Measurements from ENCODE around the gene HERC2. TPM values are rescaled to one million over a fixed set of nuclear protein-coding genes. Genes with fewer than 3 reads are reported as not detected.

HERC2 gene
- total RNA-seq, 6 experiments from 2014 or later, result 33.6 to 47.3 (median 37.0) TPM

- Mint-ChIP-seq H3K9me3 (no peaks in the 10 kb centered on the region), H3K27me3 (ENCODE audit: insufficient read depth) (no peaks in the 10 kb centered on the region; the same call in 1 of the 2 replicates), H3K4me1 (ENCODE audit: low read depth) (no peaks in the 10 kb centered on the region), H3K4me3 (no peak overlapping the region), H3K27ac (no peak overlapping the region), H3K36me3 (ENCODE audit: low read depth) (peaks cover 4% of the 10 kb centered on the region)
- no peak for TF ChIP-seq CTCF (IDR thresholded peaks at IDR 0.05)
- DNase-seq, result no peak
Measured at GRCh38 chr15:28182216-28182615, 139.8 kb downstream of the HERC2 start.

GRCh38 chr15:28181366-28181765, 140.6 kb downstream of the HERC2 start:
- Mint-ChIP-seq H3K27ac (no peak overlapping the region), H3K4me1 (ENCODE audit: low read depth) (no peaks in the 10 kb centered on the region), H3K36me3 (ENCODE audit: low read depth) (peaks cover 11% of the 10 kb centered on the region), H3K9me3 (no peaks in the 10 kb centered on the region), H3K27me3 (ENCODE audit: insufficient read depth) (no peaks in the 10 kb centered on the region; the same call in 1 of the 2 replicates), H3K4me3 (no peak overlapping the region)
- no peak for TF ChIP-seq CTCF (IDR thresholded peaks at IDR 0.05)
- no peak for DNase-seq

GRCh38 chr15:28179270-28179669, 142.7 kb downstream of the HERC2 start:
- no peak for DNase-seq
- H3K27me3 Mint-ChIP-seq (ENCODE audit: insufficient read depth), result no peaks in the 10 kb centered on the region; the same call in 1 of the 2 replicates
- no peak overlapping the region for H3K4me3 Mint-ChIP-seq
- H3K36me3 Mint-ChIP-seq (ENCODE audit: low read depth), result peaks cover 21% of the 10 kb centered on the region
- no peak for TF ChIP-seq CTCF (IDR thresholded peaks at IDR 0.05)
- H3K27ac Mint-ChIP-seq, result no peak overlapping the region
- no peaks in the 10 kb centered on the region for H3K9me3 Mint-ChIP-seq
- H3K4me1 Mint-ChIP-seq (ENCODE audit: low read depth), result no peaks in the 10 kb centered on the region

- H3K36me3 Mint-ChIP-seq (ENCODE audit: low read depth), result peaks cover 21% of the 10 kb centered on the region
- H3K9me3 Mint-ChIP-seq, result no peaks in the 10 kb centered on the region
- no peak overlapping the region for H3K4me3 Mint-ChIP-seq
- H3K27me3 Mint-ChIP-seq (ENCODE audit: insufficient read depth), result no peaks in the 10 kb centered on the region; the same call in 1 of the 2 replicates
- H3K4me1 Mint-ChIP-seq (ENCODE audit: low read depth), result no peaks in the 10 kb centered on the region
- TF ChIP-seq CTCF (IDR thresholded peaks at IDR 0.05), result no peak
- no peak overlapping the region for H3K27ac Mint-ChIP-seq
- DNase-seq, result no peak
Measured at GRCh38 chr15:28178727-28179126, 143.3 kb downstream of the HERC2 start.

- DNase-seq, result no peak
- no peak overlapping the region for H3K27ac Mint-ChIP-seq
- H3K27me3 Mint-ChIP-seq (ENCODE audit: insufficient read depth), result no peaks in the 10 kb centered on the region; the same call in 1 of the 2 replicates
Measured at GRCh38 chr15:28178290-28178689, 143.7 kb downstream of the HERC2 start.

More at GRCh38 chr15:28178290-28178689, 143.7 kb downstream of the HERC2 start:
- Mint-ChIP-seq H3K4me3 (no peak overlapping the region), H3K36me3 (ENCODE audit: low read depth) (peaks cover 24% of the 10 kb centered on the region), H3K9me3 (no peaks in the 10 kb centered on the region), H3K4me1 (ENCODE audit: low read depth) (no peaks in the 10 kb centered on the region)
- no peak for TF ChIP-seq CTCF (IDR thresholded peaks at IDR 0.05)
